Liver (tissue), 9 donors: ENCODE data around the gene SPANXA1. TPM values are rescaled to one million over a fixed set of nuclear protein-coding genes. Genes with fewer than 3 reads are reported as not detected.
"Not testable (repeated sequence)": the region's sequence is repeated elsewhere in the genome, so short reads cannot be mapped to it uniquely, and the experiment has no call there.

Source experiments
- DNase-seq: peaks from one replicate; pipeline ENCODE4 v3.0.0-alpha.2; 2017; ENCODE audit warnings: low spot score
- H3K27ac ChIP-seq, 2 donors: one replicate each; pipeline ENCODE4 v1.7.0; 2013; ENCODE audit warnings: inconsistent platforms in 2 of 2, low read length in 2 of 2, control low read depth in 1 of 2, low read depth in 1 of 2, mild to moderate bottlenecking in 1 of 2
- H3K27me3 ChIP-seq, 4 donors: one replicate each; pipeline versions ENCODE4 v1.6.1 to v1.7.0; 2013; ENCODE audit warnings: low read length in 3 of 4, inconsistent platforms in 1 of 4, mild to moderate bottlenecking in 1 of 4, moderate library complexity in 1 of 4; ENCODE audit not compliant: control insufficient read depth in 4 of 4, insufficient read depth in 4 of 4
- H3K36me3 ChIP-seq, 4 donors: one replicate each; pipeline versions ENCODE4 v1.6.1 to v1.7.0; 2013; ENCODE audit warnings: low read length in 3 of 4, mild to moderate bottlenecking in 3 of 4, low read depth in 1 of 4, moderate library complexity in 1 of 4; ENCODE audit not compliant: control insufficient read depth in 4 of 4, insufficient read depth in 3 of 4
- H3K4me1 ChIP-seq, 4 donors: one replicate each; pipeline versions ENCODE4 v1.6.1 to v1.7.0; 2013; ENCODE audit warnings: low read length in 3 of 4, mild to moderate bottlenecking in 3 of 4, moderate library complexity in 1 of 4; ENCODE audit not compliant: control insufficient read depth in 4 of 4, insufficient read depth in 4 of 4
- H3K4me3 ChIP-seq, 3 donors: one replicate each; pipeline versions ENCODE4 v1.6.1 to v1.7.0; 2013; ENCODE audit warnings: low read length in 3 of 3, control low read depth in 1 of 3, low read depth in 1 of 3, mild to moderate bottlenecking in 1 of 3
- H3K9ac ChIP-seq, 2 donors: one replicate each; pipeline ENCODE4 v1.7.0; 2013; ENCODE audit warnings: low read length in 2 of 2, mild to moderate bottlenecking in 2 of 2, moderate library complexity in 2 of 2, control low read depth in 1 of 2, low read depth in 1 of 2
- H3K9me3 ChIP-seq, 4 donors: one replicate each; pipeline versions ENCODE4 v1.6.1 to v1.7.0; 2013; ENCODE audit warnings: low read length in 3 of 4; ENCODE audit not compliant: control insufficient read depth in 4 of 4
- EGR1 ChIP-seq, 2 donors: IDR thresholded peaks; 2 replicates each; pipeline ENCODE4 v1.6.1; 2016 to 2018; ENCODE audit warnings: antibody characterized with exemption in 2 of 2, low read depth in 2 of 2
- FOXA1 ChIP-seq: IDR thresholded peaks from 2 replicates; pipeline ENCODE4 v1.6.1; 2016; ENCODE audit warnings: antibody characterized with exemption
- FOXA2 ChIP-seq: IDR thresholded peaks from 2 replicates; pipeline ENCODE4 v1.6.1; 2016; ENCODE audit warnings: antibody characterized with exemption
- HNF4A ChIP-seq, 2 donors: conservative IDR thresholded peaks; 2 replicates each; pipeline ENCODE4 v1.6.1; 2016; ENCODE audit warnings: antibody characterized with exemption in 2 of 2, mild to moderate bottlenecking in 2 of 2
- JUND ChIP-seq, 2 donors: IDR thresholded peaks; 2 replicates each; pipeline ENCODE4 v1.6.1; 2016; ENCODE audit warnings: antibody characterized with exemption in 2 of 2
- RXRA ChIP-seq, 2 donors: IDR thresholded peaks; 2 replicates each; pipeline ENCODE4 v1.6.1; 2017 to 2018; ENCODE audit warnings: antibody characterized with exemption in 2 of 2, mild to moderate bottlenecking in 1 of 2
- YY1 ChIP-seq: IDR thresholded peaks from 2 replicates; pipeline ENCODE4 v1.6.1; 2016; ENCODE audit warnings: antibody characterized with exemption, mild to moderate bottlenecking
- WGBS: extraction: QIAGEN DNeasy Blood & Tissue Kit; methylation state at CpG from one replicate; pipeline ENCODE4 v1.1.7; 2013; 5-methylcytosine and 5-hydroxymethylcytosine counted together
- polyA plus RNA-seq, 2 donors: library from polyadenylated mRNA; stranded (reverse) in 1 of 2; unstranded in 1 of 2; fragments of 200-250 nt in 1 of 2; fragments of >200 nt in 1 of 2; fragmentation: Nextera tagmentation in 1 of 2; extraction: Ambion mirVana in 1 of 2; gene quantifications; one replicate each; pipeline versions ENCODE4 v1.2.1 to v1.2.3, GENCODE V29; 2013 to 2015
- total RNA-seq, 2 donors: library from RNA; depleted of rRNA; stranded (reverse); fragments of >200 nt; gene quantifications; one replicate each; pipeline ENCODE4 v1.2.3, GENCODE V29; 2014
- TF ChIP-seq, protein P1 (sequence below): IDR thresholded peaks from 2 replicates; pipeline ENCODE4 v1.6.1; 2016; ENCODE audit warnings: antibody characterized with exemption
- TF ChIP-seq, protein P2 (sequence below): fragments of 150-350 bp; IDR thresholded peaks from 2 replicates; pipeline ENCODE4 v1.5.1; 2017; ENCODE audit warnings: improper control_type of control experiment, low read depth, low read length; ENCODE audit not compliant: missing input control
- TF ChIP-seq, protein P3 (sequence below): IDR thresholded peaks from 2 replicates; pipeline ENCODE4 v1.6.1; 2016; ENCODE audit warnings: antibody characterized with exemption
- TF ChIP-seq, protein P4 (sequence below): IDR thresholded peaks from 2 replicates; pipeline ENCODE4 v1.6.1; 2016; ENCODE audit warnings: antibody characterized with exemption, mild to moderate bottlenecking
- donor health status: healthy.
- donor health status: healthy.
- donor health status: healthy.
- donor health status: healthy.
- donor health status: healthy.

SPANXA1 gene, protein sequence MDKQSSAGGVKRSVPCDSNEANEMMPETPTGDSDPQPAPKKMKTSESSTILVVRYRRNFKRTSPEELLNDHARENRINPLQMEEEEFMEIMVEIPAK
- total RNA-seq (not detected), polyA plus RNA-seq (not detected)

DNA sequence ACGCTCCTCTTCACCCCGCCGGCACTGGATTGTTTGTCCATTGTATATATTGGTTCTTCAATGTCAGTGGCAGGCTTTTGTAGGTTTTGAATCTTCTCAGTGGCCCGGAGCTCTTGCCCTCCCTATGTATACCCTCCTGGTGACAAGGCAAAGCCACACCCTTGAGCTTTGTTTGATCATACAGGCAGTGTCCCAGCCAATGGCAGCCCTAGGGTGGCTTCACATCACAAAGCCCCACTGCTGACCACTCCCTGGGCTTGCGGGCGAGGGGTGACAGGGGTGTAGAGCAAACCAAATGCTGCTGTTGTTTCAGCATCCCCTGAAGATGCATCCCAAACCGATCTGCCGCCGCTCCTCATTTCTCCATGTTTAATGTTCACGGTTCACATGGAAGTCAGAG lies at the start of gene SPANXA1:
SPANXA1 (minus strand) TSS at position 101 of the 400 bp plus-strand sequence; CDS start at position 41, 60 bp downstream.
- not testable (repeated sequence) for H3K27me3 ChIP-seq, DNase-seq, H3K9ac ChIP-seq, H3K36me3 ChIP-seq, H3K27ac ChIP-seq, H3K9me3 ChIP-seq, H3K4me3 ChIP-seq, H3K4me1 ChIP-seq
- WGBS, result no CpG with 5 or more reads among the region's 10 CpGs

DNA sequence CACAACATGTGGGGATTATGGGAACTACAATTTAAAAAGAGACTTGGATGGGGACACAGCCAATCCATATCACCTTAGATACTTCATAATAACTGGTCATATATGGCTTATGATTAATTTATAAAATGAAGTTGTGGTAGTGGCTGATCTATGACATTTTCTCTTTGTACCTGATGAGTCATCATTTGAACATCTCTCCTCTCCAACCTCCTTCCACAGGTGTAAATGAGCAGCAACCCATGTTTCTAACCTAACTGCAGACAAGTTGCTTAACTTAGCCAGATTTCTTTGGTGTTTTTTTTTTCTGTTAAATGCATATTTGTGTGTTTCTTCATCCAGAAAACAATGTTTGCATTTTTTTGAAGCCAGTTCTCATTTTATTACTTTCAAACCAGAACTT lies 47.6 kb upstream of the SPANXA1 start:
- Histone ChIP-seq H3K4me1 (no peaks in the 10 kb centered on the region), H3K27ac (no peak overlapping the region), H3K36me3 (no peaks in the 10 kb centered on the region), H3K27me3 (no peaks in the 10 kb centered on the region), H3K9me3 (no peaks in the 10 kb centered on the region), H3K4me3 (no peak overlapping the region), H3K9ac (no peak overlapping the region)
- DNase-seq, result no peak
- TF ChIP-seq, protein P1, sequence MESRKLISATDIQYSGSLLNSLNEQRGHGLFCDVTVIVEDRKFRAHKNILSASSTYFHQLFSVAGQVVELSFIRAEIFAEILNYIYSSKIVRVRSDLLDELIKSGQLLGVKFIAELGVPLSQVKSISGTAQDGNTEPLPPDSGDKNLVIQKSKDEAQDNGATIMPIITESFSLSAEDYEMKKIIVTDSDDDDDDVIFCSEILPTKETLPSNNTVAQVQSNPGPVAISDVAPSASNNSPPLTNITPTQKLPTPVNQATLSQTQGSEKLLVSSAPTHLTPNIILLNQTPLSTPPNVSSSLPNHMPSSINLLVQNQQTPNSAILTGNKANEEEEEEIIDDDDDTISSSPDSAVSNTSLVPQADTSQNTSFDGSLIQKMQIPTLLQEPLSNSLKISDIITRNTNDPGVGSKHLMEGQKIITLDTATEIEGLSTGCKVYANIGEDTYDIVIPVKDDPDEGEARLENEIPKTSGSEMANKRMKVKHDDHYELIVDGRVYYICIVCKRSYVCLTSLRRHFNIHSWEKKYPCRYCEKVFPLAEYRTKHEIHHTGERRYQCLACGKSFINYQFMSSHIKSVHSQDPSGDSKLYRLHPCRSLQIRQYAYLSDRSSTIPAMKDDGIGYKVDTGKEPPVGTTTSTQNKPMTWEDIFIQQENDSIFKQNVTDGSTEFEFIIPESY, result no peak
- TF ChIP-seq FOXA1 (no peak), HNF4A (conservative IDR thresholded peaks at IDR 0.05) (no peak), RXRA (IDR thresholded peaks at IDR 0.05) (no peak)

DNA sequence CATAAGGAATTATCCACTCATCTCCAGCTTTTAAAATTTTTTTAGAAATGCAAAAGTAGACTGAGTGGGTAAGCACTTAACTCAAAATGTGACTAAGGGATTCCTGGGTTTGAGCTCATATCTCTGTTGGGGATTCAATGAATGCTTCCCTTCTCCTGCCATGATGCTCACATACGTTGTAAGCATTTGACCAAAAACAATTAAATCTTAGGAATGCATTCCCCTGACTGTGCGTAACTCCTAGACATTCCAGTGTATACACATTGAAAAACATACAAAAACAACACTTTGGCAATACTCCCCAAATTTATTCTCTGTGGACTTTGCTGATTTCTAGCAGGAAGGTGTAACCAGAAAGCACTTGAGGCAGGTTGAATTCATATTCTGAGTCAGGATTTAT lies 34.8 kb upstream of the SPANXA1 start:
- 69% methylated on average over 2 of the region's 2 CpGs for WGBS
- TF ChIP-seq JUND (IDR thresholded peaks at IDR 0.05) (no peak), EGR1 (IDR thresholded peaks at IDR 0.05; ENCODE audit: low read depth in 2 of 2) (no peak), FOXA2 (no peak), YY1 (no peak)
- TF ChIP-seq, protein P2, sequence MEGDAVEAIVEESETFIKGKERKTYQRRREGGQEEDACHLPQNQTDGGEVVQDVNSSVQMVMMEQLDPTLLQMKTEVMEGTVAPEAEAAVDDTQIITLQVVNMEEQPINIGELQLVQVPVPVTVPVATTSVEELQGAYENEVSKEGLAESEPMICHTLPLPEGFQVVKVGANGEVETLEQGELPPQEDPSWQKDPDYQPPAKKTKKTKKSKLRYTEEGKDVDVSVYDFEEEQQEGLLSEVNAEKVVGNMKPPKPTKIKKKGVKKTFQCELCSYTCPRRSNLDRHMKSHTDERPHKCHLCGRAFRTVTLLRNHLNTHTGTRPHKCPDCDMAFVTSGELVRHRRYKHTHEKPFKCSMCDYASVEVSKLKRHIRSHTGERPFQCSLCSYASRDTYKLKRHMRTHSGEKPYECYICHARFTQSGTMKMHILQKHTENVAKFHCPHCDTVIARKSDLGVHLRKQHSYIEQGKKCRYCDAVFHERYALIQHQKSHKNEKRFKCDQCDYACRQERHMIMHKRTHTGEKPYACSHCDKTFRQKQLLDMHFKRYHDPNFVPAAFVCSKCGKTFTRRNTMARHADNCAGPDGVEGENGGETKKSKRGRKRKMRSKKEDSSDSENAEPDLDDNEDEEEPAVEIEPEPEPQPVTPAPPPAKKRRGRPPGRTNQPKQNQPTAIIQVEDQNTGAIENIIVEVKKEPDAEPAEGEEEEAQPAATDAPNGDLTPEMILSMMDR, result no peak
- TF ChIP-seq, protein P3, sequence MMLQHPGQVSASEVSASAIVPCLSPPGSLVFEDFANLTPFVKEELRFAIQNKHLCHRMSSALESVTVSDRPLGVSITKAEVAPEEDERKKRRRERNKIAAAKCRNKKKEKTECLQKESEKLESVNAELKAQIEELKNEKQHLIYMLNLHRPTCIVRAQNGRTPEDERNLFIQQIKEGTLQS, result no peak
- TF ChIP-seq, protein P4, sequence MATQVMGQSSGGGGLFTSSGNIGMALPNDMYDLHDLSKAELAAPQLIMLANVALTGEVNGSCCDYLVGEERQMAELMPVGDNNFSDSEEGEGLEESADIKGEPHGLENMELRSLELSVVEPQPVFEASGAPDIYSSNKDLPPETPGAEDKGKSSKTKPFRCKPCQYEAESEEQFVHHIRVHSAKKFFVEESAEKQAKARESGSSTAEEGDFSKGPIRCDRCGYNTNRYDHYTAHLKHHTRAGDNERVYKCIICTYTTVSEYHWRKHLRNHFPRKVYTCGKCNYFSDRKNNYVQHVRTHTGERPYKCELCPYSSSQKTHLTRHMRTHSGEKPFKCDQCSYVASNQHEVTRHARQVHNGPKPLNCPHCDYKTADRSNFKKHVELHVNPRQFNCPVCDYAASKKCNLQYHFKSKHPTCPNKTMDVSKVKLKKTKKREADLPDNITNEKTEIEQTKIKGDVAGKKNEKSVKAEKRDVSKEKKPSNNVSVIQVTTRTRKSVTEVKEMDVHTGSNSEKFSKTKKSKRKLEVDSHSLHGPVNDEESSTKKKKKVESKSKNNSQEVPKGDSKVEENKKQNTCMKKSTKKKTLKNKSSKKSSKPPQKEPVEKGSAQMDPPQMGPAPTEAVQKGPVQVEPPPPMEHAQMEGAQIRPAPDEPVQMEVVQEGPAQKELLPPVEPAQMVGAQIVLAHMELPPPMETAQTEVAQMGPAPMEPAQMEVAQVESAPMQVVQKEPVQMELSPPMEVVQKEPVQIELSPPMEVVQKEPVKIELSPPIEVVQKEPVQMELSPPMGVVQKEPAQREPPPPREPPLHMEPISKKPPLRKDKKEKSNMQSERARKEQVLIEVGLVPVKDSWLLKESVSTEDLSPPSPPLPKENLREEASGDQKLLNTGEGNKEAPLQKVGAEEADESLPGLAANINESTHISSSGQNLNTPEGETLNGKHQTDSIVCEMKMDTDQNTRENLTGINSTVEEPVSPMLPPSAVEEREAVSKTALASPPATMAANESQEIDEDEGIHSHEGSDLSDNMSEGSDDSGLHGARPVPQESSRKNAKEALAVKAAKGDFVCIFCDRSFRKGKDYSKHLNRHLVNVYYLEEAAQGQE, result no peak
- no peak overlapping the region for H3K9ac ChIP-seq

More for the DNA sequence above, 34.8 kb upstream of the SPANXA1 start:
- Histone ChIP-seq H3K4me1 (no peaks in the 10 kb centered on the region), H3K9me3 (no peaks in the 10 kb centered on the region), H3K27ac (no peak overlapping the region), H3K4me3 (no peak overlapping the region), H3K27me3 (peaks cover 0 to 2% (median 0%) of the 10 kb centered on the region in 4 donors), H3K36me3 (no peaks in the 10 kb centered on the region)
- DNase-seq, result no peak
